Measurements from ENCODE around the gene ZNFX1. TPM values are rescaled to one million over a fixed set of nuclear protein-coding genes. Genes with fewer than 3 reads are reported as not detected.
A peak's percentile ranks its signal among the peaks of the same experiment; 100 is the strongest.

The ZNFX1 gene
- 39.3 and 56.6 TPM in 2 replicates for total RNA-seq

DNA sequence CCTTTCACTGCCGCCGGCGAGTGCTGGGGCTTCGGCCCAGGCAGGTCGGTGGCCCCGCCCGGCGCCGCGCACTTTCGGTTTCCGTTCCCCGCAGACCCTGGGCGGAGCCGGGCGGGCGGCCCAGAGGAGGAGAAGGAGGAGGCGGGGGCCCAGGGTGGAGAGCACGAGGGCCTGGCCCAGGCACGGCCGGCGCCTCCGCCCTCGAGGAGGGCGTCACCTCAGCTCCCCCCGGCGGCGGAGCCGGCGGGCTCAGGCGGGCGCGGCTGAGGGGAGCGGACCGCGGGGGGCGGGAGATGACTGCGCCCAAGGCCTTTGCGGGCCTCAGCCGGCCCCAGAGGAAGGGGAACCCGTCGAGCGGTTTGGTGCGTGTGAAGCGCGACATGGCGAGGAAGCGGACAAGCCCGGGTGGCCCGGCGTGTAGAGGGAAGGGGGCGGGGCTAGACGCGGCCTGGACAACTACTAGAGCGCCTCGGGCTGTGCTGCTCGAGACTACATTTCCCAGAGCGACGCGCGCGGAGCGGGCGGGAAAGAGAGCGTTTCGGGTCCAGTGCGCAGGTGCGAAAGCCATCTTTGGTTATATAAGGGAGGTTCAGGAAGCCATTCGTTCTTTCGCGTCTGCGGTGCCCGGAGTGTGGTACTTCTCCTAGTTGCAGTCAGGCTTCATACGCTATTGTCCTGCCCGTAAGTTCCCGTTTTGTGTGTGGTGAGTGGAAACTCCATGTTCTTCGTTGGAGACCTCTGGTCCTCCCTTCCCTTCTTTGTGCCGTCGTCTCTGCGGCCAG is at the start of gene ZNFX1:
ZNFX1 (minus strand) TSS at position 22 of the 782 bp plus-strand sequence. CDS start 2,218 bp downstream, outside the sequence.
- TF ChIP-seq CTCF (IDR thresholded peaks at IDR 0.05; ENCODE audit: insufficient read depth, low read depth, low read length) = no peak
- DNase-seq (ENCODE audit: low read depth) = peak; percentile 98
- peak within 1 kb of the TSS; percentile 93 for H3K4me3 ChIP-seq (ENCODE audit: low read depth, low read length)

- no peak for TF ChIP-seq CTCF (IDR thresholded peaks at IDR 0.05; ENCODE audit: insufficient read depth, low read depth, low read length)
- H3K4me3 ChIP-seq (ENCODE audit: low read depth, low read length) = no peak overlapping the region
- no peak for DNase-seq (ENCODE audit: low read depth)
Observed at GRCh38 chr20:49326026-49326425, 48.2 kb upstream of the ZNFX1 start.

GRCh38 chr20:49324306-49324705 is 46.4 kb upstream of the ZNFX1 start:
- TF ChIP-seq CTCF (IDR thresholded peaks at IDR 0.05; ENCODE audit: insufficient read depth, low read depth, low read length) = no peak
- no peak for DNase-seq (ENCODE audit: low read depth)
- H3K4me3 ChIP-seq (ENCODE audit: low read depth, low read length) = no peak overlapping the region

GRCh38 chr20:49323622-49324238 is 45.9 kb upstream of the ZNFX1 start:
- peak; percentile 51 for TF ChIP-seq CTCF (IDR thresholded peaks at IDR 0.05; ENCODE audit: insufficient read depth, low read depth, low read length)
- peak; percentile 67 for DNase-seq (ENCODE audit: low read depth)
- H3K4me3 ChIP-seq (ENCODE audit: low read depth, low read length) = no peak overlapping the region

DNA sequence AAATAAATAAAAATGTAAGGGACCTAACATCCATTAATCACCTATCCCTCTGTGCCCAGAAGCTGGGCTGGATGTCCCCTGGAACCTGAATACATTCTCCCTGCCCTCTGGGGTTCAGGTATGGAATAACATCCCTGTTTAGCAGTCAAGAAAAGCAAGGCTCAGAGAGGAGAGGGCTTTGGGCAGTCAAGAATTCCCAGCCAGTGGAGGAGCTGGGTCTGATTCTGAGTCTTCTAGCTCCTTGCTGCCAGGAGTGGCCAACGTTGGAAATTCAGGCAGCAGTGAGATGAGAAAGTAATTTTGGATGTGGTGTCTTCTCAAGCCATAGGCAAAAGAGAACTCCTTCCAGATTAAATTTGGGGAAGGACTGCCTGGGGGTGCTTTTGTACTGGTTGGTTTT is 42.6 kb upstream of the ZNFX1 start:
- peak; percentile 47 for DNase-seq (ENCODE audit: low read depth)
- TF ChIP-seq CTCF (IDR thresholded peaks at IDR 0.05; ENCODE audit: insufficient read depth, low read depth, low read length) = peak; percentile 55
- no peak overlapping the region for H3K4me3 ChIP-seq (ENCODE audit: low read depth, low read length)

DNA sequence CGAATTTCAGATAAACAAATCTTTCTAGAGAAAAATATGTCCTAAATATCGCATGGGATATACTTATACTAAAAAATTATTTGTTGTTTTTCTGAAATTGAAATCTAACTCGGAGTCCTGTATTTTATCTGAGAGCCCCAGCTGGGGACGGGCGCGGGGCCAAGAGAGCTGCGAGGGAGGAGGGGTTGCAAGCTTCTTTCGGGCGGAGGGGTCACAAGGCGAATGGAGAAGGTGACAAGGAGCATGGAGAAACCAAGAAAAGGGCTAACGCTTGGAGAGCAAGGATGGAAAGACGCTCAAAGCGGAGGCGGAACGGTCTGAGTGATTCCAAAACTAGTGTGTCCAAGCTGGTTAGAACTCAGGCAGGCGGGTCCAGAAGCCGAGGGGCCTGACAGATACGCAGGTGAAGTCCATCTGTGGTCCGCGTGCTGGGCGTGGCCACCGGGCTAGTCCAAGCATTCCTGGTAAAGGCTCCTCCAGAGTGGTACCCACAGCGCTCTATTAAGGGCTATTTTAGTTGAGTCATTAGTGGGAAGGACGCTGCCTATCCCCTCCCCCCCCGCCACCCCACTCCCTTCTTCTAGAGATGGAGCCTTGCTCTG is 41.5 kb upstream of the ZNFX1 start:
- no peak for TF ChIP-seq CTCF (IDR thresholded peaks at IDR 0.05; ENCODE audit: insufficient read depth, low read depth, low read length)
- no peak for DNase-seq (ENCODE audit: low read depth)
- no peak overlapping the region for H3K4me3 ChIP-seq (ENCODE audit: low read depth, low read length)

Data from fibroblast of villous mesenchyme (primary cell).